HG03575 (cell line): ENCODE measurements around the gene TMTC1.
"Not testable (repeated sequence)": the region's sequence is repeated elsewhere in the genome, so short reads cannot be mapped to it uniquely, and the experiment has no call there.

Experiments
- ATAC-seq: cut with Tn5 transposase; IDR thresholded peaks from one replicate; pipeline ENCODE4 v1.9.1; 2021; ENCODE audit not compliant: unreplicated experiment, insufficient number of reproducible peaks, low FRiP score; ENCODE audit errors: extremely low read depth

TMTC1 gene

DNA sequence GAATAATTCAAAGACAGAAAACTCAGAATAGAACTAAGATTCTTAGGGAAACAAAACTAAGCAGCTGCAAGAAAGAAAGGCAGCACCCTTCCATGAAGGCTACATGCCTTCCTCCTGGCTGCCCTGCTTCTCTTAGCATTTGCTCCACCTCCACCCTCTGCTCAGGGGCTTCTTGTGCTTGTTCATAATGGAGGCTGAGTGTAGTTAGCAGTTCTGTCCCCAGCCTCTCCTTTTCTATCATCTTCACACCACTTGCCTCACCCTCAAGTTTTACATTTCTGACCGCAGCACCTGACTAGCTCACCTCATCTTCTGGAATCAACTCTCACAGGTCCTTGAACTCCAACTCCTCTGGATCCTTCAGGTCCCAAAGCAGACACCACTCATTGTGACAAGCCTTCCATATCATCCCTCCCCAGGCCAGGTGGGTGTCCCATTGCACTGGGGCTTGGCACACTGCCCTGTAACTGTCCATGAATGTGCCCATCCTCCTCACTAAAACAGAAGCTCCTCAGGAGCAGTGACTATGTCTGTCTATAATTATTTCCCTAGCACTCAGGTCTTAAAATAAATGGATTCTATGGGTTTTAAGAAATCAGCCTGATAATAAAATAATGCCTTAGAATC lies 139.1 kb downstream of the TMTC1 start:
- ATAC-seq: no peak

DNA sequence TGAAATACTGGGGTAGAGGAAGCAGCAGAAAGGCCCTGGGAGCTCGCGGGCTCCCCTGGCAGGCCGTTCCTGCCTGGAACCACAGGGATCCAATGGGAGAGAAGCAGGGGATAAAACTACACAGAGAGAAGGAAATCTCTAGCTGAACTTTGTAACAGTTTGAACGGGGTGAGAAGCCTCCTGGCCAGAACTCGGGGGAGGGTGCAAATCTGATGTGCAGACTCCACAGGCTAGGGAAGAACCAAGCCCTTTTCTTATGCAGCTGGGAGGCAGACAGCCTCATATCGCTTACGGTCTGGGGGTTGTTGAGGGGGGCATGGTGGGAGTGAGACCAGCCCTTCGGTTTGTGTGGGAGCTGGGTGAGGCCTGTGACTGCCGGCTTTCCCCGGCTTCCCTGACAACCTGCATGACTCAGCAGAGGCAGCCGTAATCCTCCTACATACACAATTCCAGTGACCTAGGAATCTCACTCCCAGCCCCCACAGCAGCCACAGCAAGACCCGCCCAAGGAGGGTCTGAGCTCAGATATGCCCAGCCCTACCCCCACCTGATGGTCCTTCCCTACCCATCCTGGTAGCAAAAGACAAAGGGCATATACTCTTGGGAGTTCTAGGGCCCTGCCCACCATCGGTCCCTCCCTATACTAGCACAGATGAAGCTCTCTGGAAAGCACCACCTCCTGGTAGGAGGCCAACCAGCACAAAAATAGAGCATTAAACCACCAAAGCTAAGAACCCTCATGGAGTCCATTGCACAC lies 143.0 kb downstream of the TMTC1 start:
- ATAC-seq: no peak

DNA sequence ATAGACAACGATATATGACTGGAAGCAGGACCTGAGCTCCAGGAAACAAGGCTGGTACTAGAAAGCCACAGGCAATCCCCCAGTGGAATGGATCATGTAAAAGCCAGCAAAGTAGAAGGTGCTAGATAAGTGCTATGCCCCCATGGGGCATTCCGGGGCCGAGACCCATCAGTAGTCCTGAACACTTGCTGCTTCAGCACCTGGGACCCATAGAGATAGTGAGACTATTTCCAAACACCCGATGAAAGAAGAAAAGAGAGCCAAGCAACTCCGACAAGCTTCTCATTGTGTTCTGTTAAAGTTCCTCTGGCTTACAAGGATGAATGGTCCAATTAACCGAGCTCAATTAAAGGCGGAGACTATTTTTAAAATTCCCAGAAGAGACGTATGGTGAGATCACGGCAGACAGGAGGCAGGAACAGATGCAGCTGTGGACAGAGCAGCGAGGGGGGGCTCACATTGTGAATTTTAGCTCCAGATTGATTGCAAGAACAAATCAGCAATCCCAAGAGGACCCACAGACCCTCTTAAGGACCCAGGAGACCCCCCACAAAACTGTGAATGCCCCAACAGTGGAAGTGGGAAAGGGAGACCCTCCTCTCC lies 143.7 kb downstream of the TMTC1 start:
- ATAC-seq: no peak

DNA sequence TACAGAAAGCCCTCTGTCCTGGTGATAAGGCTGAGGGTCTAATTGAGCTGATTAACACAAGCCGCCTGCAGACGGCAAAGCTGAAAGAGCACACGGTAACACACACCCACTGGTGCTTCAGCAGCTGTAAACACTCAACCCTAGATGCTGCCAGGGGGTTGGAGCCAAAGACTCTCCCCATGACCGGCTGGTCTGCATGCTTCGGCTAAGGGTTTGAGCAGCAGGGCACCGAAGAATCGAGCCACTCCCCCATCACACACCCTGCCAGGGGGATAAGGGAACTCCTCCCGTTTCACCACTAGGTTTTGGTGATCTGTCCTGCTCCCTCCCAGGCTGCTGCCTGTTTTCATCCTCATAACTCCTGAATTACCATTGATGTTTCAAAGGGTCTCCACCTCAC lies 145.2 kb downstream of the TMTC1 start:
- no peak for ATAC-seq

DNA sequence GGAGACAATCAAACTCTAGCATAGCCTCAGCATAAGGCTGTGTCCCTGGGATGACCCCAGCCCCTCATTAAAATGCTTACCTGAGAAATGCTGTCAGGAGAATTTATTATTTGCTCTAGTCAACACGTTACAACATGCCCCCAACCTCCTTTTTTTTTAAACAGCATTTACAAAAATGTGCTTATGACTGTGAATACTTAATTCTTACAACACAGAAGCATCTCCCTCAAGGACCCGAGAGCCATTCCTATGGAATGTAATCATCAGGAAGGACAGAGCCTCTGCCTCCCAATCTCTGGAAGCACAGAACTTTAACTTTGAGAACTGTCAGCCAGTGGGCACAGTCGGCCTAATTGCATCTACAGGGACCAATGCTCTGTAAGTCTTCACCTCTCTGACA lies 149.7 kb downstream of the TMTC1 start:
- ATAC-seq: no peak

DNA sequence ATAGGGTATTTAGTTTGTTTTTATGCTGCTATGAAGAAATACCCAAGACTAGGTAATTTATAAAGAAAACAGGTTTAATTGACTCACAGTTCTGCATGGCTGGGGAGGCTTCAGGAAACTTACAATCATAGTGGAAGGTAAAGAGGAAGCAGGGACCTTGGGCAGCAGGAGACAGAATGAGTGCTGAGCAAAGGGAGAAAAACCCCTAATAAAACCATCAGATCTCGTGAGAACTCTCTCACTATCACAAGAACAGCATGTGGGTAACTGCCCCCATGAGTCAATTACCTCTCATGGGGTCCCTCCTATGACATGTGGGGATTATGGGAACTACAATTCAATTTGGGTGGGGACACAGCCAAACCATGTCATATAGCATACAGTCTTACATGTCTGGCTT lies 153.6 kb downstream of the TMTC1 start:
- ATAC-seq: not testable (repeated sequence)

DNA sequence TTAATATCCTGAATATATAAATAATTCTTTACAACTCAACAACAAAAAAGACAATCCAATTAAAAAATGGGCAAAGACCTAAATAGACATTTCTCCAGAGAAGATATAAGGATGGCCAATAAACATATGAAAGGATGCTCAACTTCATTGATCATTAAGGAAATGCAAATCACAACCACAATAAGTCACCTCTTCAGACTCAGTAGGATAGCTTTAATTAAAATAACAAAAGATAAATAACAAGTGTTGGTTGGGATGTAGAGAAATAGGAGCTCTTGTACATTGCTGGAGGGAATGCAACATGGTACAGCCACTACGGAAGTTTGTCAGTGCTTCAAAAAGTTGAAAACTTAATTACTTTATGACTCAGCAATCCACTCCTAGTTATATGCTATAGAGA lies 156.5 kb downstream of the TMTC1 start:
- no peak for ATAC-seq

DNA sequence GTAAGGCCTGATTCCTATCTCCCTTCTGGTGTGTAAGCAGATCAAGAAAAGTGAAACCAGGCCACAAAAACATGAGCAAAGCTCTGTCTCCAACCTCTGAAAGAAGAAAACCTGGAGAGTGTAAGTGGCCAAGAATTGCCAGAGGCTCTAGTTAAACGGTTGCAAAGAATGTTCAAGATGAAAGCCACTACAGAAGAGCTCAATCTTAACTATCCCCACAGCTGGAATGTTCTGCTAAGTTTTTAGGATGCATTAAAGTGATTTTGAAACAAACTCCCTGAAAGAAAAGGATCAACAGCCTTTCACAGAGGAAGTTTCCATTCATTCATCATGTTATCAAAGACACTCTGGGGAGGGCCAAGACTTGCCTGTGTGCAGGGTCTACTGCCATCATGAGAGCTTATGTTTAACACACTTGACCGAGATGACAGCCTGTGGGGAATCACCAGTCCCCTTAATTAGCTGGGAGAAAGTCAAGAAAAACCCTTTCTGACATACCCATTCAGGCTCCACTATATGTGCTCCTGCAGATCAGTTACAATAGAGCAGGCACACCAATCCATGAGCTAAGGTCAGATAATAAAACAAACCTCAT lies 158.3 kb downstream of the TMTC1 start:
- no peak for ATAC-seq

DNA sequence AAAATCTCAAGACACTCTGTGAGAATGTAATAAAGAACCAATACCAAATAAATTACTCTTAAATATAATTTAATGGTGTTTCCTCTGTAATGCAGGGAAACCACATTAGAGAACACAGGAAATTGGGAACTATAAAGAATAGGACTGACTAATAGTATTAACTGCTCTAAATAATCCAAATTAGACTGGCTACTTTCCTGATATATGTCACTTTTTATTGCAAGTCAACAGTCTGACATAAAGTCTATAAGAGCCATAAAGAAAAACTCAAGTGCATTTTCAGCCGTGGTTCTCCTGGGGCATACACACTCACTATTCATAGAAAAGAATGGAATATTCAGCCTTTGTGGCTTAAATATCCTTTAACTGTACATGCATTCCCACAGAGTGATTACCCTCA lies 161.5 kb downstream of the TMTC1 start:
- no peak for ATAC-seq

DNA sequence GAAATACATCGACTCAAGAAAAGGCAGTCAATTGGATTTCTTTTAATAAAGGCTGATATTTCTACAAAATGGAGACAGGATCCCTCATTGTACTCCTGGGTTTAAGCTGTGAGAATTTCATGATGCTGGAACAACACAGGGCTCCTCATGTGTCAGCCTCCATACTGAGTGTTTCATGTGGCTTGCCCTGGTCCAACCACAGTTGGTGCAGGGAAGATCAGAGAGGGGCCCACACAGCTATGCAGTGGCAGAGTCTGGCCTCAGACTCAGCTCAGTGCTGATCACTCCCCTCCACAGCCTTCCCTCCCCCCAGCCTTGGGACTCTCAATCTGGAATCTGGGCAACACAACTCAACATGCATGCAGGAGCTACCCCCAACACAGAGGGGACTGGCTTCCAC lies 163.7 kb downstream of the TMTC1 start:
- no peak for ATAC-seq

DNA sequence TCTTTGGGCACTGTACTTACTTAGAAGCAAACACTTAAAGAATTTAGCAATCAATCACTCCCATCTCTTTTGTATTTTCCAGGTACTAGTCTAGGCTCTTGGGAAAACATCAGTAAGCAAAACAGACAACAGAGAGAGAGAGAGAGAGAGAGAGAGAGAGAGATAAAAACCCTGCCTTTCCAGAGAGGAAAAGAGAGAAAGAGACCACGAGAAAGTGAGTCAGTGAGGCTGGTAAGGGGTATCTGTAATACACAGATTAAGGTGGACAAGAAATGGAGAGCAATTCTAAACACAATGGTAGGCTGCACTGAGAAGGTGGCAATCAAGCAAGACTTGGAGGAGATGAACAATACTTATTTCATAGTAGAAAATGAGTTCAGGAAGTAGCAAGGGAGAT lies 166.3 kb downstream of the TMTC1 start:
- ATAC-seq: no peak

DNA sequence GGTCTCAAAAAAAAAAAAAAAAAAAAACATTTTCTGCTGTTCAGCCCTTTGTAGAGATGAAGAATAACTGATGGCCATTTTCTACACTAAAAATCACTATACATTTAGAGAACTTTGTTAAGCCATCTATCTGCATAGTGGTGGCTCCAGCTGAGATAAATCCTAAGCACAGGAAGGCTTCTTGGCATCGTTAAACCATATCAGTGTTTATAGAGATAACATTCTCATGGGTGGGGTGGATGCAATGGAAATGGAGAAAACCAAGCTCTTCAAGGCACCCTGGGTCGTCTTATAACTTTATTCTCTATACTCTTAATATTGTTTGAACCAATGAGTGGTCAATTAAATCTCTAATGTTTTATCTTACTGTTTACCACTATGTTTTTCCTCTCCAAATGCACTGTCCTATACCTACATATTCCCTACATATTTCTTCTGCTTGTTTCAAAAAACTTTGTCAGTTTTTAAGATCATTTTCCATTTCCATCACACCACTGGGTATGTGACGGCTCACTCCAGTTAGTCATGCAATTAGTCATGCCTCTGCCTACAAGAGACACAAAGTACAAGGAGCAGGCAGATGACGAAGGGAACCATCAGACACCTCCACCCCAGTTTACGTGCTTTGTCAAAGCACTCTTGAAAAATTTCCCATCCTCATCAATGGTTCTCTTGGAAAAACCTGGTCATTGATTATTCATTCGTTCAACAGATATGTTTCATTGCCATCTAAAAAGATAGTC lies 166.9 kb downstream of the TMTC1 start:
- ATAC-seq: no peak

DNA sequence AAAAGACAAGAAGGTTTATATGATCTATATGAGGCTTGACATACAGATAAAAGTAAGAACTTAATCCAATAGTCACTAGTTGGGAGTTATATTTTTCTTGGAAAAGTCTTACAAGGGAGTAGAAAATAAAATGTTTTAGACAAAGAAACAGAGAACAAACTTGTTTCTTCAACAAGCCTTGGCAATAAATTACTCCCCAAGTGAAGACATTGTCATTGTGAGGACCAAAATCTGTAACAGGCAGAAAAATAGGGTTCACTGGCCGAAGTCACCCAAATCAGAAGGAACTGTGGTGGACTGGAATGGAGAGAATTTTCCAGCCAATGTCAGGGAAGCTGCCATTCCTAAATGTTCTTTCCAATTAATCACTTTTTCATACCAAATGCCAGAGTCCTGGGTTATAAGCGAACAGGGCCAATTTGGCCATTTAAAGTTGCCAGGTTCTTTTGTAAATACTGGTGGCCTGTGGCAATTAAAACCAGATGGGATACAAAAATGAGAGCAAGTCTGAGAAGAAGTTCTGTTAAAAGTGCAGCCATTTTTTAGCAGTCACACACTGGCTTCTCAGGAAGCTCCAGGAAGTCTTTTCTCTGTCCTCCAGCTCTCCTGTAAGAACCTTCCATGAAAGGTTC lies 168.9 kb downstream of the TMTC1 start:
- ATAC-seq: no peak

DNA sequence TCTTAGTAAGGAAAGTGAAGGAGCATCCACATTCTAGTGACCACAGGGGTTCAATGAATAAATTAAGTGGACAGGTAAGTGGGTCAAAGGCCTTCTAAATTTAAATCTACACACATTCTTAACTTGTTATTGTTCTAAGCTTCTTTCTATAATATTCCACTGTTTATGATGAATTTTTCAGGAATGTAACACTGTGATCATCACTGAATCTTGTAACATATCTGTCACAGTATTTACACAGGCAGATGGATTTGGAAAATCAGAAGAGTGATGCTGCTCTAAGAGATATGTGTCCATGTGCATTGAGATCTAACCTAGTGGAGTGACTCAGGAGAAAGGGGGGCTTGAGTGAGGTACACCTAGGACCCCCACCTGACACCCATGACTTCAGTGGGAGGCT lies 170.8 kb downstream of the TMTC1 start:
- ATAC-seq: no peak

DNA sequence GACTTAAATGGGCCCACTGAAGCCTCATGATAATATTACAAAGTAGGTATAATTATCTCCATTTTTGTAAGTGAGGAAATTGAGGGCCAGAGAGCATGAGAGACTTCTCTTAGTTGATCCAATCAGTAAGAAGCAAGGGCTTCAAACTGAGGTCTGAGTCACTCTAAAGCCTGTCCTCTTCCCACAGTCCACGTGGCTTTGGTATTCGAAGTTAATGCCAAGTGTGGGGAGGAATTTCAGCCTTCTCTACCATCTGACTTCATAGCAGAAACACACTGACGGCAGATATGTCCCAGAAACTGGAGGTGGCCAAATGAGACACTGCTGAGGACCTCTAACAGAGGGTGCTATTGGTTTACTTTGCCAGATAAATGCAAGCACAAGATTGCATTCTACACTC lies 171.8 kb downstream of the TMTC1 start:
- ATAC-seq: no peak

DNA sequence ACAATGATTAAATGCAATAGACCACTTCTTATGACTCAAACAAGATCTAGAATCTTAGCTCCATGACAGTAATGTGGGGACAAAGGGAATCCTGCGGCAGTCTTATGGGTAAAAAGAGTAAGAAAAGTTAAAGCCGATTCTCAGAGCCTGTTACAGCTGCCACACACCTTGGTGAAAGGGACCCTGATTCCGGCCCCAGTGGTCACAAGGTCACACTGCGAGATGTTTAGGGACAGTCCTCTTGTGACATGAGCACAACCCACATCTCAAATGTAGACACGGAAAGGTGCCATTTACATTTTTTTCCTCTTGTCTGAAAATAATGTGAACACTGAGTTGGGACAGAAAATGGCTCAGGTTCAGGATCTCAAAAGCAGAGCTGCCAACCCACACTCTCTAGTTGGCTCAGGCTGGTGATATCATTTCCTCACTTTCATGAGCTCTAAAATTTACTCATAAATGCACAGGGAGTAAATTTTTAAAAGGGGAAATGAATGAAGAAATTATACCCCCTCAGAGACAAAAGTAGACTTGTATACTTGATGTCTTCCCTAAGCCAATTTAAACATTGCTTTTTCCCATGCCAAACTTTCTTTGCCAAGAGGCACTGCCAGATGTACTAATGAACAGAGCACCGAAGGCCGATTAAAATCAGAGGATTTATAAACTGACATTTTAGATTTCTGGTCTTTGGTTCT lies 173.1 kb downstream of the TMTC1 start:
- ATAC-seq: no peak

DNA sequence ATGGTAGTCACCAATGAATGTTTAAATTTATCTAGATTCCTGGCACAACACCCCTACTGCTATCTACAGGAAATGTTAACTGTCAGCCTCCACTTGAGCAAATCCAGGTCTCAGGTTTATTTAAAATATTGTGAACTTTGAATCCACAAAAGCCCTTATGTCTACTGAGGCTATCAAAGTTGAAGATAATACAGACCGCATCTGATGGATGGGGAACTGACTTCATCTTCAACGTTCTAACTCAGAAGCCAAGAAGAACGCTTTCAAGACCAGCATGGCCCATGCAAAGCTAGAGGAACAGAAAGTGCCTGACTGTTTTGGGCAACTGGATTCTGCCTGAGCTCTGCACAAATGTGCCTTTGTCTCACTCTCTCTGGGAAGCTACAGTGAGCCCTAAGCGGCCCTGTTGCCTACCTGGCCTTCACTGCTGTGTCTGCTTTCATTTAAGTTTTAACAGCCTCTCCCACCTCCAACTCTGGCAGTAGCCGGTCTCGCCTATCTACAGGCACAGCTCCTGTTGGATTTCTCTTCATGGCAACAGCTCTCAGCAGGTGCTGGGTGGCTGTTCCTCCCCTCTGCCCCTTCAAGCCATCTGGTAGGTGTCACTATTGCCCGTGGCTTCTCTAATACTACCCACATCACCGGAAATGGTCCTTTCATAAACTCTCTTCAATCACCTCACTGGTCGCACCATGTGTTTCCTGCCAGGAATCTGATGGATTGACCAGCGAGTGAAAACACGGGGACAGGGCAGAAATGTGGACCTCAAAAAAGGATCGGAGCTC lies 174.1 kb downstream of the TMTC1 start:
- ATAC-seq: no peak

DNA sequence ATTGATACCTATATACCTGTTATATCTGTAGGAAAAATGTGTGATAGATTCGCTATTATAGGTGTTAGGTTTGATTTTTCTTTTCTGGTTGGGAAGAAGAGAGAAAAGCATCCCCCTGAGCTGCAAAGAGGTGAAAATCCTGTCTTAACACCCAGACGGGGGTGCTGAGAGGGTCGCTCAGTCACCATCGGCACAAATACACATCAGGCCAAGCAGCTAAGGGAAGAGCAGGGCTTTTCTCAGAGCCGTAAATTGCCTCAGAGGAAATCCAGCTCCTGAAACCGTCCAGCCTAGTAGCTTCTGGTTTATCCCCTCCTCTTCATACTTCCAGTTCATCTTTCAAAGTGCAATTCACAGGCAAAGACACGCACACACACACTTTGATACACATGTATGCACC lies 175.2 kb downstream of the TMTC1 start:
- ATAC-seq: no peak
